ENCODE results near the gene BICC1. TPM values are rescaled to one million over a fixed set of nuclear protein-coding genes. Genes with fewer than 3 reads are reported as not detected.
"Not testable (repeated sequence)": the region's sequence is repeated elsewhere in the genome, so short reads cannot be mapped to it uniquely, and the experiment has no call there.

The BICC1 gene
- total RNA-seq, 1 experiment from 2014 or later: 13.9 TPM

GRCh38 chr10:58590924-58591323 is 78.3 kb downstream of the BICC1 start:
- DNase-seq: no peak
- Histone ChIP-seq H3K9me3 (ENCODE audit: low read length) (no peaks in the 10 kb centered on the region), H3K4me2 (ENCODE audit: low read length) (no peak overlapping the region), H3K27me3 (ENCODE audit: low read length) (no peaks in the 10 kb centered on the region), H3F3A (ENCODE audit: low read length, unreplicated experiment) (no peaks in the 10 kb centered on the region), H3K79me2 (ENCODE audit: low read length) (no peaks in the 10 kb centered on the region), H4K20me1 (ENCODE audit: low read length) (no peaks in the 10 kb centered on the region), H3K27ac (ENCODE audit: low read length) (no peak overlapping the region), H3K4me3 (ENCODE audit: low read length) (no peak overlapping the region), H2AFZ (ENCODE audit: low read length) (no peak overlapping the region), H3K9me2 (replicated peaks; ENCODE audit: low read length) (no peaks in the 10 kb centered on the region), H3K9ac (ENCODE audit: low read length) (no peak overlapping the region), H3K36me3 (ENCODE audit: low read depth, low read length) (no peaks in the 10 kb centered on the region), H3K4me1 (ENCODE audit: insufficient read depth, low read length) (peaks cover 19% of the 10 kb centered on the region; the same call in 1 of the 2 replicates)
- TF ChIP-seq EZH2phosphoT487 (IDR thresholded peaks at IDR 0.05; ENCODE audit: borderline replicate concordance, low read length) (no peak), EZH2 (IDR thresholded peaks at IDR 0.05; ENCODE audit: low read length, unreplicated experiment) (no peak), CTCF (conservative IDR thresholded peaks at IDR 0.05; ENCODE audit: low read depth, low read length) (no peak)
- CTCF ChIA-PET: no interaction called here
- POLR2A ChIA-PET (ENCODE audit: unreplicated experiment): interaction anchor here (0.7 kb wide), 1 partner anchor 112 kb away, joined by 4 read pairs; no protein-coding TSS in a partner anchor
- no TSS peak for BruUV-seq (replicated peaks)
- no peak for ATAC-seq
- intact Hi-C loops (cut with micrococcal nuclease): no loop called here

GRCh38 chr10:58593008-58593407 is 80.3 kb downstream of the BICC1 start:
- H3F3A ChIP-seq (ENCODE audit: low read length, unreplicated experiment): no peaks in the 10 kb centered on the region
- H3K4me2 ChIP-seq (ENCODE audit: low read length): no peak overlapping the region
- H3K79me2 ChIP-seq (ENCODE audit: low read length): no peaks in the 10 kb centered on the region
- CTCF ChIA-PET: no interaction called here
- H4K20me1 ChIP-seq (ENCODE audit: low read length): no peaks in the 10 kb centered on the region
- H3K4me3 ChIP-seq (ENCODE audit: low read length): no peak overlapping the region
- TF ChIP-seq EZH2phosphoT487 (IDR thresholded peaks at IDR 0.05; ENCODE audit: borderline replicate concordance, low read length): no peak
- TF ChIP-seq CTCF (conservative IDR thresholded peaks at IDR 0.05; ENCODE audit: low read depth, low read length): no peak
- TF ChIP-seq EZH2 (IDR thresholded peaks at IDR 0.05; ENCODE audit: low read length, unreplicated experiment): no peak
- ATAC-seq (no peak), DNase-seq (no peak)
- H3K27me3 ChIP-seq (ENCODE audit: low read length): no peaks in the 10 kb centered on the region
- POLR2A ChIA-PET (ENCODE audit: unreplicated experiment): no interaction called here
- intact Hi-C loops (cut with micrococcal nuclease): no loop called here
- H2AFZ ChIP-seq (ENCODE audit: low read length): no peak overlapping the region
- peaks cover 18% of the 10 kb centered on the region; the same call in 1 of the 2 replicates for H3K4me1 ChIP-seq (ENCODE audit: insufficient read depth, low read length)
- BruUV-seq (replicated peaks): no TSS peak
- H3K27ac ChIP-seq (ENCODE audit: low read length): no peak overlapping the region
- H3K9me3 ChIP-seq (ENCODE audit: low read length): no peaks in the 10 kb centered on the region
- no peaks in the 10 kb centered on the region for H3K9me2 ChIP-seq (replicated peaks; ENCODE audit: low read length)
- no peak overlapping the region for H3K9ac ChIP-seq (ENCODE audit: low read length)
- no peaks in the 10 kb centered on the region for H3K36me3 ChIP-seq (ENCODE audit: low read depth, low read length)

GRCh38 chr10:58597211-58597610 is 84.5 kb downstream of the BICC1 start:
- H3K27me3 ChIP-seq (ENCODE audit: low read length); ATAC-seq; H3K4me3 ChIP-seq (ENCODE audit: low read length); H4K20me1 ChIP-seq (ENCODE audit: low read length); BruUV-seq (replicated peaks); H2AFZ ChIP-seq (ENCODE audit: low read length); intact Hi-C loops (cut with micrococcal nuclease); DNase-seq; H3K4me1 ChIP-seq (ENCODE audit: insufficient read depth, low read length); H3K9ac ChIP-seq (ENCODE audit: low read length); H3K9me2 ChIP-seq (replicated peaks; ENCODE audit: low read length); H3K27ac ChIP-seq (ENCODE audit: low read length); H3K4me2 ChIP-seq (ENCODE audit: low read length); CTCF ChIA-PET; POLR2A ChIA-PET (ENCODE audit: unreplicated experiment); H3K9me3 ChIP-seq (ENCODE audit: low read length); H3K79me2 ChIP-seq (ENCODE audit: low read length); H3F3A ChIP-seq (ENCODE audit: low read length, unreplicated experiment); H3K36me3 ChIP-seq (ENCODE audit: low read depth, low read length): not testable (repeated sequence)

Measured in PC-3 (cell line).